HepG2 (cell line): Measurements from ENCODE around the gene LRRC34. TPM values are rescaled to one million over a fixed set of nuclear protein-coding genes. Genes with fewer than 3 reads are reported as not detected.

Source experiments
- CENPBD1 ChIP-seq: sonication (generic); formaldehyde crosslinking; IDR thresholded peaks from 2 replicates; pipeline ENCODE4 v1.8.0; 2022; ENCODE audit warnings: missing genetic modification reagents, low read depth, mild to moderate bottlenecking, borderline replicate concordance
- ELF3 ChIP-seq: IDR thresholded peaks from 2 replicates; pipeline ENCODE4 v1.6.1; 2016; ENCODE audit warnings: missing genetic modification reagents, missing compliant biosample characterization
- FOXP4 ChIP-seq: sonication (generic); formaldehyde crosslinking; IDR thresholded peaks from 2 replicates; pipeline ENCODE4 v1.4.0; 2020; ENCODE audit warnings: missing genetic modification reagents
- KDM2A ChIP-seq: sonication (generic); formaldehyde crosslinking; IDR thresholded peaks from 2 replicates; pipeline ENCODE4 v1.4.0; 2020; ENCODE audit warnings: low read depth, missing genetic modification reagents, borderline replicate concordance
- TCF12 ChIP-seq, 2 experiments: fragments of 450-650 bp in 1 of 2; sonication (generic) in 1 of 2; formaldehyde crosslinking in 1 of 2; IDR thresholded peaks; 2 replicates each; pipeline versions ENCODE4 v1.6.1 to v1.8.0; 2017 to 2022; ENCODE audit warnings: antibody characterized with exemption in 1 of 2, mild to moderate bottlenecking in 1 of 2, missing genetic modification reagents in 1 of 2, moderate library complexity in 1 of 2
- ZFP62 ChIP-seq: sonication (generic); formaldehyde crosslinking; IDR thresholded peaks from 2 replicates; pipeline ENCODE4 v1.4.0; 2020; ENCODE audit warnings: missing genetic modification reagents
- ZNF232 ChIP-seq: sonication (generic); formaldehyde crosslinking; IDR thresholded peaks from 2 replicates; pipeline ENCODE4 v1.4.0; 2020; ENCODE audit warnings: missing genetic modification reagents, borderline replicate concordance
- ZNF614 ChIP-seq: IDR thresholded peaks from 2 replicates; pipeline ENCODE4 v1.6.1; 2018; ENCODE audit warnings: missing biosample characterization, missing genetic modification reagents, inconsistent platforms, borderline replicate concordance
- ZNF672 ChIP-seq: sonication (generic); formaldehyde crosslinking; IDR thresholded peaks from 2 replicates; pipeline ENCODE4 v1.8.1; 2022; ENCODE audit warnings: missing genetic modification reagents
- ZNF709 ChIP-seq: sonication (generic); formaldehyde crosslinking; IDR thresholded peaks from 2 replicates; pipeline ENCODE4 v1.5.0; 2020; ENCODE audit warnings: mild to moderate bottlenecking, missing genetic modification reagents
- ZNF780A ChIP-seq: sonication (generic); formaldehyde crosslinking; IDR thresholded peaks from 2 replicates; pipeline ENCODE4 v1.8.0; 2022; ENCODE audit warnings: mild to moderate bottlenecking, missing genetic modification reagents, moderate library complexity
- polyA plus RNA-seq, 8 experiments: library from polyadenylated mRNA; depleted of rRNA in 3 of 8; stranded (reverse) in 7 of 8; unstranded in 1 of 8; fragments of >200 nt; fragmentation: Illumina TruSeq in 4 of 8; extraction: Trizol in 4 of 8; gene quantifications; 2 replicates each; pipeline versions ENCODE4 v1.2.1 to v1.2.3, GENCODE V29; 2011 to 2016; ENCODE audit warnings: low read depth in 4 of 8, missing spikeins in 1 of 8, mixed read lengths in 1 of 8; ENCODE audit not compliant: insufficient read depth in 1 of 8
- total RNA-seq, 5 experiments: library from RNA; depleted of rRNA; stranded (reverse); fragments of >200 nt; fragmentation: Illumina TruSeq; extraction: Trizol; gene quantifications; 2 replicates each; pipeline ENCODE4 v1.2.3, GENCODE V29; 2016; ENCODE audit warnings: low read depth in 1 of 5
- TF ChIP-seq, protein P1 (sequence below), 2 experiments: IDR thresholded peaks; 2 replicates each; pipeline ENCODE4 v1.6.1; 2011 to 2012; ENCODE audit warnings: low read length in 2 of 2, borderline replicate concordance in 1 of 2, low read depth in 1 of 2, mild to moderate bottlenecking in 1 of 2, moderate library complexity in 1 of 2
- TF ChIP-seq, protein P2 (sequence below): sonication (generic); formaldehyde crosslinking; IDR thresholded peaks from 2 replicates; pipeline ENCODE4 v1.5.0; 2020; ENCODE audit warnings: mild to moderate bottlenecking, missing genetic modification reagents, borderline replicate concordance
- TF ChIP-seq, protein P3 (sequence below): sonication (generic); formaldehyde crosslinking; IDR thresholded peaks from 2 replicates; pipeline ENCODE4 v1.5.1; 2020; ENCODE audit warnings: mild to moderate bottlenecking, missing genetic modification reagents, borderline replicate concordance

Gene LRRC34
- total and polyA plus RNA-seq, 2 of the 13 experiments (the other 11 are each of a cell fraction or from before 2014, with no cell fraction given) = not detected

DNA sequence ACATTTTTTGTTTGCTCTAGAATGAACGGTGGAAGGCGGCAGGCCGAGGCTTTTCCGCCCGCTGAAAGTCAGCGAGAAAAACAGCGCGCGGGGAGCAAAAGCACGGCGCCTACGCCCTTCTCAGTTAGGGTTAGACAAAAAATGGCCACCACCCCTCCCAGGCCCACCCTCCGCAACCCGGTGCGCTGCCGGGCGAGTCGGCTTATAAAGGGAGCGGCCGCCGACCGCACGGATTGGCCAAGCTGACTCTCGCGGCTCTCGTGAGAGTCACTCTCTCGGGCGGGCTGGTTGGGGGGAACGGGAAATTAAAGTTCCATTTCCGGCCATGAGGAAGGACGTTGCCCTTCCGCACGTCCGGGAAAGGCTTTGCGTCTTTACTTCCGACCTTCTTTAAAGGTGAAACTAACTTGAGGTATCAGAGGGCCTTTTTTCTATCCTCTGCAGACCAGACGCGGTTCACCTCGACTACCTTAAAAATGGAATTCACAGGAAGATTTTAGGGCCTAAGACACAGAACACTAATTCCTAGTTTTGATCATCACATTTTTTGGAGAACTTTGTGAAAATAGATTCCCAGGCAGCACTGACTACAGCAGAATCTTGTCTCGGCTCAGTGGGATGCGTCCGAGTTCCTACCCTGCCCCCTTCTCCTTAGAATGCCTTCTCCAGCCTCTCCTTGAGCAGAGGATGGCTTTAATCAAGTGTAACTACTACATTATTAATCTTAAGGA, 47.7 kb downstream of the LRRC34 start, which contains the start of gene TERC (continued):
- TF ChIP-seq, protein P1, sequence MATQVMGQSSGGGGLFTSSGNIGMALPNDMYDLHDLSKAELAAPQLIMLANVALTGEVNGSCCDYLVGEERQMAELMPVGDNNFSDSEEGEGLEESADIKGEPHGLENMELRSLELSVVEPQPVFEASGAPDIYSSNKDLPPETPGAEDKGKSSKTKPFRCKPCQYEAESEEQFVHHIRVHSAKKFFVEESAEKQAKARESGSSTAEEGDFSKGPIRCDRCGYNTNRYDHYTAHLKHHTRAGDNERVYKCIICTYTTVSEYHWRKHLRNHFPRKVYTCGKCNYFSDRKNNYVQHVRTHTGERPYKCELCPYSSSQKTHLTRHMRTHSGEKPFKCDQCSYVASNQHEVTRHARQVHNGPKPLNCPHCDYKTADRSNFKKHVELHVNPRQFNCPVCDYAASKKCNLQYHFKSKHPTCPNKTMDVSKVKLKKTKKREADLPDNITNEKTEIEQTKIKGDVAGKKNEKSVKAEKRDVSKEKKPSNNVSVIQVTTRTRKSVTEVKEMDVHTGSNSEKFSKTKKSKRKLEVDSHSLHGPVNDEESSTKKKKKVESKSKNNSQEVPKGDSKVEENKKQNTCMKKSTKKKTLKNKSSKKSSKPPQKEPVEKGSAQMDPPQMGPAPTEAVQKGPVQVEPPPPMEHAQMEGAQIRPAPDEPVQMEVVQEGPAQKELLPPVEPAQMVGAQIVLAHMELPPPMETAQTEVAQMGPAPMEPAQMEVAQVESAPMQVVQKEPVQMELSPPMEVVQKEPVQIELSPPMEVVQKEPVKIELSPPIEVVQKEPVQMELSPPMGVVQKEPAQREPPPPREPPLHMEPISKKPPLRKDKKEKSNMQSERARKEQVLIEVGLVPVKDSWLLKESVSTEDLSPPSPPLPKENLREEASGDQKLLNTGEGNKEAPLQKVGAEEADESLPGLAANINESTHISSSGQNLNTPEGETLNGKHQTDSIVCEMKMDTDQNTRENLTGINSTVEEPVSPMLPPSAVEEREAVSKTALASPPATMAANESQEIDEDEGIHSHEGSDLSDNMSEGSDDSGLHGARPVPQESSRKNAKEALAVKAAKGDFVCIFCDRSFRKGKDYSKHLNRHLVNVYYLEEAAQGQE (IDR thresholded peaks at IDR 0.05; ENCODE audit: borderline replicate concordance in 1 of 2, low read depth in 1 of 2, low read length in 2 of 2) = 0 out of 4 replicates have a peak, but pooled peaks of 1 of the 2 experiments have one; percentile 14
- TF ChIP-seq, protein P2, sequence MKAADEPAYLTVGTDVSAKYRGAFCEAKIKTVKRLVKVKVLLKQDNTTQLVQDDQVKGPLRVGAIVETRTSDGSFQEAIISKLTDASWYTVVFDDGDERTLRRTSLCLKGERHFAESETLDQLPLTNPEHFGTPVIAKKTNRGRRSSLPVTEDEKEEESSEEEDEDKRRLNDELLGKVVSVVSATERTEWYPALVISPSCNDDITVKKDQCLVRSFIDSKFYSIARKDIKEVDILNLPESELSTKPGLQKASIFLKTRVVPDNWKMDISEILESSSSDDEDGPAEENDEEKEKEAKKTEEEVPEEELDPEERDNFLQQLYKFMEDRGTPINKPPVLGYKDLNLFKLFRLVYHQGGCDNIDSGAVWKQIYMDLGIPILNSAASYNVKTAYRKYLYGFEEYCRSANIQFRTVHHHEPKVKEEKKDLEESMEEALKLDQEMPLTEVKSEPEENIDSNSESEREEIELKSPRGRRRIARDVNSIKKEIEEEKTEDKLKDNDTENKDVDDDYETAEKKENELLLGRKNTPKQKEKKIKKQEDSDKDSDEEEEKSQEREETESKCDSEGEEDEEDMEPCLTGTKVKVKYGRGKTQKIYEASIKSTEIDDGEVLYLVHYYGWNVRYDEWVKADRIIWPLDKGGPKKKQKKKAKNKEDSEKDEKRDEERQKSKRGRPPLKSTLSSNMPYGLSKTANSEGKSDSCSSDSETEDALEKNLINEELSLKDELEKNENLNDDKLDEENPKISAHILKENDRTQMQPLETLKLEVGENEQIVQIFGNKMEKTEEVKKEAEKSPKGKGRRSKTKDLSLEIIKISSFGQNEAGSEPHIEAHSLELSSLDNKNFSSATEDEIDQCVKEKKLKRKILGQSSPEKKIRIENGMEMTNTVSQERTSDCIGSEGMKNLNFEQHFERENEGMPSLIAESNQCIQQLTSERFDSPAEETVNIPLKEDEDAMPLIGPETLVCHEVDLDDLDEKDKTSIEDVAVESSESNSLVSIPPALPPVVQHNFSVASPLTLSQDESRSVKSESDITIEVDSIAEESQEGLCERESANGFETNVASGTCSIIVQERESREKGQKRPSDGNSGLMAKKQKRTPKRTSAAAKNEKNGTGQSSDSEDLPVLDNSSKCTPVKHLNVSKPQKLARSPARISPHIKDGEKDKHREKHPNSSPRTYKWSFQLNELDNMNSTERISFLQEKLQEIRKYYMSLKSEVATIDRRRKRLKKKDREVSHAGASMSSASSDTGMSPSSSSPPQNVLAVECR = peak; percentile 24; the same call in 1 of the 2 replicates
- no peak for TF ChIP-seq ZNF614
- TF ChIP-seq TCF12 (IDR thresholded peaks at IDR 0.05) = no peak
- TF ChIP-seq TCF12 (CRISPR knock-in tag; IDR thresholded peaks at IDR 0.05) = no peak
- TF ChIP-seq ZNF780A = no peak
- TF ChIP-seq ZFP62 = no peak
- TF ChIP-seq, protein P3, sequence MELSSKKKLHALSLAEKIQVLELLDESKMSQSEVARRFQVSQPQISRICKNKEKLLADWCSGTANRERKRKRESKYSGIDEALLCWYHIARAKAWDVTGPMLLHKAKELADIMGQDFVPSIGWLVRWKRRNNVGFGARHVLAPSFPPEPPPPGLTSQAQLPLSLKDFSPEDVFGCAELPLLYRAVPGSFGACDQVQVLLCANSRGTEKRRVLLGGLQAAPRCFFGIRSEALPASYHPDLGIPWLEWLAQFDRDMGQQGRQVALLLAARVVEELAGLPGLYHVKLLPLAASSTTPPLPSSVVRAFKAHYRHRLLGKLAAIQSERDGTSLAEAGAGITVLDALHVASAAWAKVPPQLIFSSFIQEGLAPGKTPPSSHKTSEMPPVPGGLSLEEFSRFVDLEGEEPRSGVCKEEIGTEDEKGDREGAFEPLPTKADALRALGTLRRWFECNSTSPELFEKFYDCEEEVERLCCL (CRISPR knock-in tag) = no peak
- peak; percentile 39; the same call in 1 of the 2 replicates for TF ChIP-seq KDM2A (CRISPR knock-in tag)
- TF ChIP-seq ZNF672 = no peak
- TF ChIP-seq ZNF232 (CRISPR knock-in tag) = no peak
- peak; percentile 71 for TF ChIP-seq ELF3 (CRISPR knock-in tag)
- TF ChIP-seq FOXP4 (CRISPR knock-in tag) = no peak
- no peak for TF ChIP-seq CENPBD1 (CRISPR knock-in tag)
- TF ChIP-seq ZNF709 (CRISPR knock-in tag) = peak; percentile 57; the same call in 1 of the 2 replicates
